Activated naive CD4-positive, alpha-beta T cell treated with Interleukin-2 at 50 U/mL for 16 hours (primary cell): Measurements from ENCODE around the gene FAM53B.
"Not testable (repeated sequence)": the region's sequence is repeated elsewhere in the genome, so short reads cannot be mapped to it uniquely, and the experiment has no call there.

Experiments used
- DNase-seq: peaks from one replicate; pipeline ENCODE4 v3.0.0-alpha.2; 2020

FAM53B gene

DNA sequence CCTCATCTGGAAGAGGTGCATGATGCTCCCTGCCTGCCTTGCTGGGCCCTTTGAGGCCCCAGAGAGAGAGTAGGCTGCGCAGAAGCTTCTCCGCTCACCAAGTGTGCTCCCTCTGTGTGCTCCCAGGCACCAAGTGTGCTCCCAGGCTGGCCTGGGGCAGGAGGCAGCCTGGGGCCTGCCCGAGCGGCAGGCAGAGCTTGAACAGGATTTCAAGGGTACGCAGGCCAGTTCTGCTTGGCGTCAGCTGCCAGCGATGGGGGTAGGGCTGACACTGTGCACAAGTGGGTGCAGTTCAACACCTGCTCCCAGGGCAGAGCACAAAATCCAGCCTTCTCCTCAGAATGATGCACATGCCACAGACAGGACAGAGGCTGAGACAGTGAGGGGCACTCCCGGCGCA lies 119.7 kb downstream of the FAM53B start:
- DNase-seq = no peak

DNA sequence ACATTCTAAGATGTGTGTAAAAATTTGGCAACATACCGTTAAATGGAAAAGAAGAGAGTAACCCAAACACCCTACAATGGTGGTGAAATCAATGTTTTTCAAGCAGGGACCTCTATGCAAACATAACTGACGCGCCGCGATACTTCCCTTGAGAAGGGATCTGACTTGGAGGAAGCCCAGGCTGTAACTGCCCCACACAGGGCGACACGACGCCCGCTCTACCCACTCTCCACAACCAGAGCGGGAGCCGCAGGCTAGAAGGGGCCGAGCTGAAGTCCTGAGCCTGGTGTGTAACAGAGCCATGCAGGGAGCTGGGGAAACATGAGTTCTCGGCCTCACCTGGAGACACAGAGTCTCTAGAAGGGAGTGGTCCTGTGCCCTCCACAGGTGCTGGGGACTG lies 120.2 kb downstream of the FAM53B start:
- DNase-seq = no peak

DNA sequence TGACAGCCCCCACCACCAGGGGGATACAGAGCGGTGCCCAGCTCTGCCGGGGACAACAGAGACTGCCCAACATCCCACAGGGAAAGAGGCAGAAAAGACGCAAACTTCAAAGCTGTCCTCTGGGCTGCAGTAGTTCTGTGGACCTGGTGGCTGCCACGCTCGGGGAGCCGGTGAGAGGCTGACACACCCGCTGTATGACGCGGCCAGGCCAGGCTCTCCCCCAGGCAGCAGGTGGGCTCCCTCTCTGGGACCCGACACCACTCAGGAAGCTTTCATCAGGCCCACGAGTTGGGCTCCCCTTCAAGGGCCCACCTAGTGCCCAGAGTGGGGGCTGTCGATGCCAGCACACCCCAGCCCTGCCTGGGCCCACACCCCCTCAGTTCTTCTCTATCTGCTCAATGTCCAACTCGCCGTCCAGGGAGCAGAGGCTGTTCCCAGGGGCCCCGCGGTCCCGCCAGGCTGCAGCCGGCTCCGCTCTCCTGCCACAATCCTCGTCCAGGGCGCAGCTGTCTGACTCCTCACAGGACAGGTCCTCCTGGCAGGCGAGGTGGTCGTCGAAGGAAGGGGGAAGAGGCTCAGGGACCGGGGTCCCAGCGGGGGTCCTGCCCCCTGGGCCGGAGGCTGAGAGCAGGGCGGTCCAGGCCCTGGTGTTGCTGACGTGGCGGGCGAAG lies 121.2 kb downstream of the FAM53B start:
- DNase-seq = no peak

DNA sequence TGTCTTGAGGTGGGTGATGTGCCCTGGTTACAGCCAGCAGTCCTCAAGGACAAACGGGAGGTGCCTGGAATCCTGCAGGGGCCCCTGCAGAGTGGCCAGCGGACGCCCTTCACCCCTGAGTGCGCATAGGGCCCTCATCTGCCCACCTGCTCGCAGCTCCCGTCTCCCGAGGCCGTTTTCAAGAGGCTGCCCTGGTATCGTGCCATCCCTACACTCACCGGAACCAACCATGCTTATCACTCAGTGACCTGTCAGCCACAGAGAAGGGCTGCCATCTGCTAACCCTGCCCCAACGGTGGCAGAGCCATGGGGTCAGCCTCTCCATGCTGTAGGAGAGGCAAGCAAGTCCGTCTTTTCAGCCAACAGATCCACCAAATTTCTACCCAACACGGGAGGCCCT lies 122.0 kb downstream of the FAM53B start:
- DNase-seq = no peak

DNA sequence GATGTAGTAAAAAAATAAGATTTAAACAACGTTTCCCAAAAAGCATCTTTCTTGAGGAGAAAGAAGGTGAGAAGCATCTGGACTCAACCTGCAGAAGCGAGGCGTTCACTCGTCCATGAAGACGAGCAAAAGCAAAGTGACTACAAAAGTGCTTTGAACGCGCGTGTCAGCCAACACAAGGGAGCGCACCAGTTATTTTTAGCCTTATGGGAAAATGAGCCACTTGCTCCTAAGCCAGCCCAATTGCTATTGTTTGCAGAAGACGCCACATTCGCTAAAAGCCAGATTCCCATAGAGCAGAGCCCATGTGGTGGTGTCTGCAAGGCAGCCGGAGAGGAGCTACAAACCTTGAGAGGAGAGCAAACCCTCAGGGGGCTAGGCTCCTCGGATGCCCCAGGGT lies 122.5 kb downstream of the FAM53B start:
- DNase-seq = no peak

DNA sequence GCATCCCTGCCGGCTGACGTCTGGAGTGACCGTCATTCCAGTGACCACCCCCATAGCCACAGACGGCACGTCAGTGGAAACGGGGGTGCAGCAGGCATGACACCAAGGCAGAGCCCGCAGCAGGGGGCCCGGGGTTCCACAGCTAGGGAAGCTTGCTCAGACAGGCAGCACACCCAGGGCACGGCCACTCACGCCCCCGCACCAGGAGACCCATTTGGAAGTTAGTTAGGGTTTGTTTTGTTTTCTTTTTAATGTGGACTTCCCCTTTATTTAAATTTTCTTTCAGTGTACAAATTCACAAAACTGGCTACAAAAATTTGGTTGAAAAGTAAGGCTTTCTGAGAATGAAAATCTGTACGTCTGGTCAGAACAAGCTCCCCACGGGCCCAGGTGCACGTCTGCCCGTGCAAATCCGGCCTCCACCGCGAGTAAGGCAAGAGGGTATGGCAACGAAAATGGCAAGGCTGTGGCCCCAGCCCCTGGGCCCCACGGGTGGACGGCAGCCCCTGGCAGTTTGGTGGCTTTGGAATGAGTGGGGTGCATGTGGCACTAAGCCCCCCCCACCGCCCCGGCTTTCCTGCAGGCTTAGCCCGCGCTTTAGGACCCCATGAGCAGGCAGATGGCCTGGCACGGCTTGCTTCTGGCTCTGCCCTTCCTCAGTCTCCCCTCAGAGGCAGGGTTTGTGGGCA lies 124.2 kb downstream of the FAM53B start:
- DNase-seq = no peak

DNA sequence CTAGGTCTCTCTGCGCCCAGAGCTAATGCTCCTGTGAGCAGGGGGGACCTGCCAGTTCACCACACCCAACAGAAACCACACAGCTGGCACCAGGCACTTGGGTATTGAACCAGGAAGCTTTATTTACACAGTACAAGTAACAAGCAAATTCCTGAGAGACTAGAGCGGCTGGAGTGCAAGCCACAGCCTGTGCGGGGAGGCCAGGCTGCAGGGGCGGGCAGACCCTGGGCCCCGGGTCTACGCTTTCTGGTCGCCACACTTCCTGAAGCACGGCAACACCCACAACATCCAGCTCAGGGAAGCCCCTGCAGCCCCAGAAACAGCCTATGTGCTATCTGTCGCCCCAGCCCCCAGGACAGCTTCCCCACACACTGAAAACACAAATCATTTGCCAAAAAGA lies 125.0 kb downstream of the FAM53B start:
- DNase-seq = no peak

DNA sequence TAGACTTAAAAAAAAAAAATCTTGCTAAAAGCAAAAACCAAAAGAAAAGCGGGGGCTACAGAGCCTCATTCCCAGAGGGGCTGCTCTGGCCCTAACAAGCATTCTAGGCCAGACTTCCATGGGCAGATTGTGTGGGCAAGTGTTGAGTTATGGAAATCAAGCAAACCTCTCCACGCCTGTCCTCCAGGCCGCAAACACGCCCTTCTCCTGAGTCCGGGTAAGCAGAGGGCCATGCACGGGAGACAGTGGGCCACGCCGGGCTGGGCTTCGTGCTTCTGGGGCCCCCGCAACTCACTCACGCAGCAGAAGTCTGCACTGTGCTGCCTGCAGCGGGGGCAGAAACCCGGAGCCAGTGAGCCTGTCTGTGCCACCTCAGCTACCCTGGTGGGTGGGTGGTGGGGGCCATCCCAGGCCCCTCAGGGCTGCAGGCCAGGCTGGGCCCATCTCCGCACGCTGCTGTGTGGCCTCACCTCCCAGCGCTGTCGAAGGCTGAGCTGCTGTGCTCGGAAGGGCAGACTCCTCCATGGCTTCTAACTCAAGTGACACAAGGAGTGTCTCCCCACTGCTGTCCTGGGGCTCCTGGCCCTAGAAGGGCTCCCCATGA lies 125.6 kb downstream of the FAM53B start:
- DNase-seq = no peak

DNA sequence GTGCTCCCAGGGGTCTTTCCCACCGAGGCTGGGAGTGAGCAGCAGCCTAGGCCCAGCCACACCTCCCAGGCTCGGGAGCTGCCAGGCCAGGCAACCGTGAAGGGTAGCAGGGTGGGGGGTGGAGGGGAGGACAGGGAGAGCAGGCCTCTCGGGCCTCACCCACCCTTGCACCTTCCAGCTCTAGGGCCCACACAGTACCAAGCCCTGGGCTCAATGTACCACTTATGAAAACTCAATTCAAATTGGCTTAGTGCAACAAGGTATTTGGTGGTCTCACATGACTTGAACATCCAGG lies 127.4 kb downstream of the FAM53B start:
- DNase-seq = no peak

DNA sequence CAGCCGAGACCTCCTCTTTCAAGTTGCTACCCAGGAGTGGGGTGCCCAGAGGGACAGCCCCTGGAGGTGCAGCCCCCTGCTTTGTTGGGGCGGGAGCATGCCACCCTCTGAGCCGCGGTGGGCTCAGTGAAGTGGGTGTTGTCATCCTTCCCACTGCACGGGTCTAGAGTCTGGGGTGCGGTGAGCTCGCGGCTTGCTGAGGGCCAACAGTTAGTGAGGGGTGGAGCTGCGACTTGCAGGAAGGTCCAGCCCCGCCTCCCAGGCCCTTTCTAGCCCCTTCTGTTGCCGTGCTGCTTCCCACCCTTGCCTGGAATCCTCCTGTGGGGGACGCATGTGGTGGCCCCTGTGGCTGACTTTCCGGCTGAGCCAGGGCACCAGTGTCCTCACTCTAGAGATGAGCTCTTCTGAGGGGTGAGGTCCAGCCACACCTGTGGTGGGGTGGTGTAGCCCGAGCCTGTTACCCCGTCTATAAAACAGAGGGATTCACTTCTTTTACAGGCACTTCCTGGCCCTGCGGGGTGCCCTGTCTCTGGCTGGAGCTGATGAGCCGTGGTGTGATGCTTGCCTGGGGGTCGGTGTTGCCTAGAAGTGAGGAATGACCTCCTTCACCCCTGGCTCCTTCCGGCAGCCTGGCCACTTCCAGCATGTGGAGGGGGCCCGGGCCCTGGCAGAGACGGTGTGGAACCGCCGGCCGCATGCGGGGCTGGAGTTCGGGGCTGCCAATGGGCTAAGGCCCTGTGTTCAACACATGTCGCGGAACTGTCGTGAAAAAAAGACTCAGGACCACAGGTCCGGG lies 127.9 kb downstream of the FAM53B start:
- no peak for DNase-seq

DNA sequence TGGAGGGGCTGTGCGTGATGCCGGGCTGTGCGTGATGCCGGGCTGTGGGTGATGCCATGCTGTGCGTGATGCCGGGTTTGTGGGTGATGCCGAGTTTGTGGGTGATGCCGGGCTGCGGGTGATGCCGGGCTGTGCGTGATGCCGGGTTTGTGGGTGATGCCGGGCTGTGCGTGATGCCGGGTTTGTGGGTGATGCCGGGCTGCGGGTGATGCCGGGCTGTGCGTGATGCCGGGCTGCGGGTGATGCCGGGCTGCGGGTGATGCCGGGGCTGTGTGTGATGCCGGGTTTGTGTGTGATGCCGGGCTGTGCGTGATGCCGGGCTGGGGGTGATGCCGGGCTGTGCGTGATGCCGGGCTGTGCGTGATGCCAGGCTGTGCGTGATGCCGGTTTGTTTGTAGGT lies 128.9 kb downstream of the FAM53B start:
- no peak for DNase-seq

DNA sequence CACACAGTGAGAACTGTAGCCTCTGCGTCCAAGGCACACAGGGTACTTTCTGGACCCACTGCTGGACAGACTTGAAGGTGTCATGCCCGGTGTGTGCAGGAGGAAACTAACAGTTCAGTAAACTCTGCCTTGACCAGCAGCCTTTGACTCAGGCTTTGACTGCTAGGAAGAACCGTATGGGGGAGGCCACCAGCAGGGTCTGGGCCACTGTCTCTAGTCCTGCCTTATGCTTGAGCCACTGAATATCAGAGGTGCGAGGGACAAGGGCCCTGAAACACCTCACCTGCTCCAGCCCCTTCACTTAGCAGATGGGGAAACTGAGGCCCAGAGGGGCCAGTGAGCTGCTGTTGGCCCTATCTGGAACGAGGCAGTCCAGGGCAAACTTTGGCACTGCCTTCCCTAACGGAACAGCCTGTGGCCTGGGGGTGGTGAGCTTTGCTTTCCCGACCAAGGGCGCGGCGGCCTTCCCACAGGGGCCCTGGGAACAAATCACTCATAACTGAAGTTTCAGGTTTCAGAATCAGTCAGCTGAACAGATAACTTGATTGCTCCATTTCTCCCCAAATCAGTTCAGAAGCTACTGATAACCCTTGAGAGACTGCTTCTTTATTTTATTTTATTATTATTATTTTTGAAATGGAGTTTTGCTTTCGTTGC lies 130.0 kb downstream of the FAM53B start:
- DNase-seq = peak; percentile 64

DNA sequence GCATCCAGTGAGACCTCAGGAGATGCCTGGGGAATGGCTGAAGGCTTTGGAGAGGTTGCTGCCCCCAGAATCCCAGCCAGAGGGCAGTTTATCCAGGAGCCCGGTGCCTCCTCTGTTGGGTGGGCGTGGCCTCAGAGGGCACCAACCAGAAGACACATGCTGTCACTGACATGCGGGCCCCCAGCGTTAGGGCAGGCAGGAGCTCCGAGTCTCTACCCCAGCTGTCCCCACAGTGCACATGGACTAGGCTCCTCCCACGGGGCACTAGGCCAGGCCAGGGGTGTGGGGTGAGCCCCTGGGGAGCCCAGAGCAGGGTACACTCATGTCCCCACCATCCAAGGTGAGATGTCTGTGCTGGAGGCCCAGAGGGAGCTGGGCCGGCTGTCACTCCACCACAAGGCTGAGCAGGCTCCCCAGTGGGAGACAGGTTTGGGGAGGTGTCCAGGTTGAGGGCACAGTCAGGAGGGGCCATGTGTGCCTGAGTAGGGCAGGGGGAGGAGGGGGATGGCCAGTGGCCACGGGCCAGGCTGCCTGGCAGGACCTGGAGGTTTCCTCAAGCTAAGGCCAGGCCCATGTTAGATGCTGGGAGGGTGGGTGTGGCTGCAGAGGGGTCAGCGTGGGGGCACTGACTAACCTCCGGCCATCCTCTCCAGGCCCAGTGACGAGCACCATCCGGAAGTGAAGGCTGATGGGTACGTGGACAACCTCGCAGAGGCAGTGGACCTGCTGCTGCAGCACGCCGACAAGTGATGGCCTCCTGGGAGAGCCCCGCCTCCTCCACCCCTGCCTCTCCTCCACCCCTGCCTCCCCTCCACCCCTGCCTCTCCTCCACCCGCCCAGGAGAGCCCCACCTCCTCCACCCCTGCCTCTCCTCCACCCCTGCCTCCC lies 131.3 kb downstream of the FAM53B start:
- DNase-seq = peak; percentile 35

DNA sequence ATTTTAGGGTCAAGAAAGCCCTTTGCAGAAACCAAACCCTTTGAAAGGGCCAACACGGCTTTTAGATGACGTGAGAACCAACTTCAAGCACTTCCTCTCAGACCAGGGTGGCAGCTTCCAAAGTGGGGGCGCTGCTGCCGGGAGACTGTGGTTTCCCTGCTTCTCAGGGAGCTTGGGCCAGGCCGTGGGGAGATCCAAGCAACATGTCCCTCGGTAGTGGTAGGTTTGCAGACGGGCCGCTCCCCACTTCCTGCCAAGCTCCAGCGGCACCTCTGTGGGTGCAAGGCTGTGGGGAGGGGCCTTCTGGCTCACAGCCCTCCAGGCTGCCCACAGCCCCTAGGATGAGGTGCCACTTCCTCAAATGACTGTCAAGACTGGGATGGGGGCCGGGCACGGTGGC lies 132.4 kb downstream of the FAM53B start:
- DNase-seq = peak; percentile 39

DNA sequence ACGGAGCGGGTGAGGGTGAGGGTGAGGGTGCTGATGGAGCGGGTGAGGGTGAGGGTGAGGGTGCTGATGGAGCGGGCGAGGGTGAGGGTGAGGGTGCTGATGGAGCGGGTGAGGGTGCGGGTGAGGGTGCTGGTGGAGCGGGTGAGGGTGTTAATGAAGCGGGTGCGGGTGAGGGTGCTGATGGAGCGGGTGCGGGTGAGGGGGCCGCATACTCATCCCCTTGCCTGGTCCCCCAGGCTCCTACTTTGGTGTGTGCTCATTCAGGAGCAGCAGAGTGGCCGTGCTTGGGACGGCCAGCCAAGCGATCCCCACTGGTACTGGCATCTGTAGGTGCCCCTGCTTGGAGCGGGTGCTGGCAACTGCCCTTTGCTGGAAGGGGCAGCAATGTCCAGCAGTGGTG lies 133.3 kb downstream of the FAM53B start:
- DNase-seq = not testable (repeated sequence)

DNA sequence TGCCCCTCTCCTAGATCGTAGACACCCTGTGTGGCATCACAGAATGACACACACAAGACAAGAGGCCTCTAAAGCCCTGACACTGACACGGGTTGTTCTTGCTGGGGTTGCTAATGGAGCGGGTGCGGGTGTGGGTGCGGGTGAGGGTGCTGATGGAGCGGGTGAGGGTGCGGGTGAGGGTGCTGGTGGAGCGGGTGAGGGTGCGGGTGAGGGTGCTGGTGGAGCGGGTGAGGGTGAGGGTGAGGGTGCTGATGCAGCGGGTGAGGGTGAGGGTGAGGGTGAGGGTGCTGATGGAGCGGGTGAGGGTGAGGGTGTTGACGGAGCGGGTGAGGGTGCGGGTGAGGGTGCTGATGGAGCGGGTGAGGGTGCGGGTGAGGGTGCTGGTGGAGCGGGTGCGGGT lies 134.0 kb downstream of the FAM53B start:
- not testable (repeated sequence) for DNase-seq

DNA sequence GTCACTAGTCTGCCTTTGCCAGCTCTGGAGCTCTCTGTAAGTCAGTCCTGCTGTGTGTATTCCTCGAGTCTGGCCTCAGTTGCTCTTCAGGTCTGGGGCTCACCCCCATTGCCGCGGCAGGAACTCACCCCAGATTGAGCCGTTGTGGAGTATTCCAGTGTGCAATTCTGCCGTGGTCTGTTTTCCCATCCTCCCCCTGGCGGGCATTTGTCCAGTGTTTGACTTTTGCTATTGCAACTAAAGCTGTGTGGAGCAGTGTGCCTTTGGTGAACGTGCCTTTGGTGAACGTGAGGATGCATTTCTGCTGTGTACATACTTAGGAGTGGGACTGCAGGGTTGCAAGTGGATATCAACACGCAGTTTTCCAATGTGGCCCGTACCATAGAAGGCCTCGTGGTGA lies 134.5 kb downstream of the FAM53B start:
- DNase-seq = no peak

DNA sequence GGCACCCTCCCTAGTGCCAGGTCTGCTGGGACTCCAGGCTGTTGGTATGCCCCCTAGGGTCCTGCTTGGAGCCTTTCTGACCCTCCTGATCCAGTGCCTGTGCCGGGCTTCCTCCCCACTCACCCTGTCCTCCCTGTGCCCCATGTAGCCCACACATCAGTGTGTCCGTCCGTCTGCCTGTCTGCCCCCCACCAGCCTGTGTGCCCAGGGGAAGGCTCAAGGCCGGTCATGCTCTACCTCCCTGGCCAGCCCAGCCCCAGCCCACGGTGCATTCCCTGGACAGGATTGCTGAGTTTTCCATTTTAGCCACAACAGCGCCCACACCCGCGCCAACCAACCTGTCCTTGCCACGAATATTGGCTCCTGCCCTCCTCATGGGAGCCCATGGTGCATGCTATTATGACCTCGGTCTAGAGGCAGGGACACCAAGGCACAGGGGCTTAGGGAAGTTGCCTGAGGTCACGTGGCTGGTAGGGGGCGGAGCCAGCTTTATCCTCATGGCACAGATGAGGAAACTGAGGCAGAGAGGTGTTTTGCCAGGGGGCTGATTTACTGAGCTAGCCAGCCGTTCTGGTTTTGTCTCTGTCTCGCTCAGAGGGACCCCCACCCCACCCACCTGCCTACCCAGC lies 136.0 kb downstream of the FAM53B start:
- no peak for DNase-seq

DNA sequence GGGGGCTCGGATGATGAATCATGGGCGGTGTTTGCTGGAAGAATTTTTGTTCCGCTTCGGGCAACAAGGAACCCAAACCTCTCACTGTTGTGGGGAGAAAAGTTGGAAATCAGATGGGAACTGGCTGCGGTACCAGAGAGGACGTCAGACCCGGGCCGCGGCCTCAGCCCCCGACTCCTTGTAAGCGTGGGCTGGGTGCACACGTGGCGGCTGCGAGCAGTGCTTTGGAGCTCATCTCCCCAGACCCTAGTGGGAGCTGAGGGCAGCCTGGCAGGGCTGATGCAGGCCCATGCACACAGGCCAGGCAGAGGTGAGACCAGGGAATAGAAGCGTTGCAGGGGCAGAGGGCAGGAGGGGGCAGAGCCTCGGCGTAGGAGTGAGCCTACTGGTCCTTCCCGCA lies 136.5 kb downstream of the FAM53B start:
- no peak for DNase-seq

DNA sequence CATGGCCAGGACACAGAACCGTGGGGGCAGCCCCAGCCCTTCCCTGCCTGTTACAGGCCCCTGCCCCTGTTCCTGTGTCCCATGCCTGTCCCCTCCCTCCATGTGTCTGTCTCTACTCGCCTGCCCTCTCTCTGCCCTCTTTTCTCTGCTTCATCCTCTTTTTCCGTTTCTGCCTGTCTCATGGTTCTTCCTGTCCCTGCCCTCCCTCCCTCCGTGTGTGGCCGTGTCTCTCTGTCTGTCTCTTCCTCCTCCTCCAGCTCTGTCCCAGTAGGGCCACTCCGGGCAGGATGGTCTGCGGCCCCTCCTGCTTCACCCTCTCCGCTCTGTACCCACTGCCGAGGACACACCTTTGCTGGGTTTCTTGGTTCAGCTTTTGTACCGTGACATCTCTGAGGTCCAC lies 137.4 kb downstream of the FAM53B start:
- no peak for DNase-seq

DNA sequence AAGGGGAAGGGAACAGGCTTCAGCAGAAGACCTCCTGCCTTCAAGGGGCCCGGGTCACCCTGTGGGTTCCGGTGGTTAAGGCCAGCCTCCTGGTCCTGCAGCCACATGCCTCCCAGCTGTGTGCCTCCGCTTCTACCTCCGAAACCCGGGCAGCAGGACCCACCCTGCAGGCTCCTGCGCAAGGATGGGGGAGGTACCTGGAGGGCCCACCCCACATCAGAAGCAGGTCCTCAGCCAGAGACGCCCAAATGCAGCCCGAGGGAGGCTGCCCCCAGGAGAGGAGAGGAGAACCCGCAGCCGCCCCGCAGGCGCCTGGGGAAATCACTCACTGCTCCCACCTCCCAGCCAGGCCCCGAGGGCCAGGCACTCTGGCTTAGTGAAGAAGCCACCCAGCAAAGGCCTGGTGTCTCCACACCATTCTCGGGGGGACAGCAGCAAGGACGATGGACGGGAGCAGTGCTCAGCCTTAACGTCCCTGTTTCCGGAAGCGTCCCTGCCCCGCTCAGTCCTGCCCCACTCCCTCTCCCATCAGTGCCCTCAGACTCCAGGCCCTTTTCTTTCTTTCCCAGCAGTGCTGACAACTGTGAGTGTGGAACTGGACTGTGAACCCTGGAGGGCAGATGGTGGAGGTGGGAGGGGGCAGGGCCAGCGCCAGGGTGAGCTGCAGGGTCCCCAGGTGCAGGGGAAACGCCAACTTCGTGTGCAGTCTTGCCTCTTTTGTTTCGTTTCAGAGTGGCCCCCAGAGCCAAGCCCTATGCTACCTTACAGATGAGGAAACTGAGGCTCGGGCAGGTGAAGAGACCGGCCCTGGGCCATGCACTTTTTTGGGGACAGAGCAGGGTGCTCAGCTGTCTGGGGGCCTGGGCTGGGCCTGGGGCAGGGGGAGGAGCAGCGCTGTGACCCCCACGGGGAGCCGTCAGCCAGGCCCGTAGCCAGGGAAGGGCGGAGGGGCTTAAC lies 138.0 kb downstream of the FAM53B start:
- no peak for DNase-seq
